ENCODE data around the gene MYZAP. TPM values are rescaled to one million over a fixed set of nuclear protein-coding genes. Genes with fewer than 3 reads are reported as not detected.

MYZAP gene, protein sequence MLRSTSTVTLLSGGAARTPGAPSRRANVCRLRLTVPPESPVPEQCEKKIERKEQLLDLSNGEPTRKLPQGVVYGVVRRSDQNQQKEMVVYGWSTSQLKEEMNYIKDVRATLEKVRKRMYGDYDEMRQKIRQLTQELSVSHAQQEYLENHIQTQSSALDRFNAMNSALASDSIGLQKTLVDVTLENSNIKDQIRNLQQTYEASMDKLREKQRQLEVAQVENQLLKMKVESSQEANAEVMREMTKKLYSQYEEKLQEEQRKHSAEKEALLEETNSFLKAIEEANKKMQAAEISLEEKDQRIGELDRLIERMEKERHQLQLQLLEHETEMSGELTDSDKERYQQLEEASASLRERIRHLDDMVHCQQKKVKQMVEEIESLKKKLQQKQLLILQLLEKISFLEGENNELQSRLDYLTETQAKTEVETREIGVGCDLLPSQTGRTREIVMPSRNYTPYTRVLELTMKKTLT
- 2.6 TPM for total RNA-seq

DNA sequence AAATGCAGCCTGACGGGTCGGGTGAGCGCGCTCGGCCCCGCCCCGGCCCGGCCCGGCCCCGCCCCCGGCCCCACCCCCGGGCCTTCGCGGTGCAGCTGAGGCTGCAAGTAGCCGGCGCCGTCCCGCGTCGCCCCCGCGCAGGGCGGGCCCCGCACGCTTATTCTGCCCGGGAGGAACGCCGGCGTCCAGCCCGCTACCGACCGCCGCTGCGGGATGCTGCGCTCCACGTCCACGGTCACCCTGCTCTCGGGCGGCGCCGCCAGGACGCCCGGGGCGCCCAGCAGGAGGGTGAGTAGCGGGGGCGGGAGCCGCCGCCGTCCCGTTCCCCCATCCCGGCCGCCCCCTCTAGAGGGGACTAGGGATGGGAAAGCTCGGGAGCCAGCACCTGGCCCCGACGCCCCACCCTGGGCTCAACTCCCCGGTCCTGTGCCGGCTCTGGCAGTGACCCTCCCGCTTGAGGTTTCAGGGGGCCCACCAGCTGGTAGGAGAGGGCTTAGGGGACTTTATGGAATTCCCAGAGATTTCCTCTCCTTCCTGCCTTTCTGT is at the start of gene MYZAP:
MYZAP (plus strand) TSS at position 83 of the 546 bp plus-strand sequence; CDS start at position 214, 131 bp downstream.
- Histone ChIP-seq H3K27me3 (ENCODE audit: control insufficient read depth in 3 of 3, insufficient read depth in 3 of 3, low read length in 3 of 3) (peaks cover 0 to 5% (median 0%) of the 10 kb centered on the region in 3 donors), H3K9me3 (ENCODE audit: control insufficient read depth in 3 of 3, low read length in 3 of 3) (no peaks in the 10 kb centered on the region), H3K4me3 (ENCODE audit: low read length in 3 of 3) (peak within 1 kb of the TSS; percentile 57 to 71 (median 69)), H3K4me1 (ENCODE audit: control insufficient read depth in 3 of 3, insufficient read depth in 3 of 3, low read length in 3 of 3) (peaks cover 20 to 42% (median 25%) of the 10 kb centered on the region in 3 donors), H3K27ac (ENCODE audit: low read depth, low read length) (no peak within 1 kb of the TSS), H3K36me3 (ENCODE audit: control insufficient read depth in 3 of 3, insufficient read depth in 3 of 3, low read length in 3 of 3) (no peaks in the 10 kb centered on the region), H3K9ac (ENCODE audit: low read depth in 1 of 3, low read length in 3 of 3) (peak within 1 kb of the TSS in 2 of 3 donors; percentile 50 to 58)

DNA sequence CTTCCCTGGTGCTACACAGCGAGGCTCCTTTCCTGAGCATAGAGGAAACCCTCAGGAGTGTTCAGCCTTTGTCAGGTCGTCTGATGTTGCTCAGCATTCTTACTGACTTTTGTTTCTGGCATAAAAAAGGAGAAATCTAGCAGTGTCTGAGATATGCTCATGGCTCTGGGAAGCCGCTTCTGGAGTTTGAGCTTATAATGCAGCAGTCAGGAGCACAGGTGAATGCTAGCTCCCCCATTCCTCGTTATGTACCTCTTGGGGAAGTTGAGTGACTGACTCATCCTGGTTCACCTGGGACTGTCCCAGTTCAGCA is 49.2 kb upstream of the MYZAP start:
- Histone ChIP-seq H3K9ac (ENCODE audit: low read depth in 1 of 3, low read length in 3 of 3) (no peak overlapping the region), H3K27ac (ENCODE audit: low read depth, low read length) (no peak overlapping the region), H3K4me1 (ENCODE audit: control insufficient read depth in 3 of 3, insufficient read depth in 3 of 3, low read length in 3 of 3) (no peaks in the 10 kb centered on the region), H3K9me3 (ENCODE audit: control insufficient read depth in 3 of 3, low read length in 3 of 3) (no peaks in the 10 kb centered on the region), H3K4me3 (ENCODE audit: low read length in 3 of 3) (no peak overlapping the region), H3K36me3 (ENCODE audit: control insufficient read depth in 3 of 3, insufficient read depth in 3 of 3, low read length in 3 of 3) (no peaks in the 10 kb centered on the region), H3K27me3 (ENCODE audit: control insufficient read depth in 3 of 3, insufficient read depth in 3 of 3, low read length in 3 of 3) (no peaks in the 10 kb centered on the region)

DNA sequence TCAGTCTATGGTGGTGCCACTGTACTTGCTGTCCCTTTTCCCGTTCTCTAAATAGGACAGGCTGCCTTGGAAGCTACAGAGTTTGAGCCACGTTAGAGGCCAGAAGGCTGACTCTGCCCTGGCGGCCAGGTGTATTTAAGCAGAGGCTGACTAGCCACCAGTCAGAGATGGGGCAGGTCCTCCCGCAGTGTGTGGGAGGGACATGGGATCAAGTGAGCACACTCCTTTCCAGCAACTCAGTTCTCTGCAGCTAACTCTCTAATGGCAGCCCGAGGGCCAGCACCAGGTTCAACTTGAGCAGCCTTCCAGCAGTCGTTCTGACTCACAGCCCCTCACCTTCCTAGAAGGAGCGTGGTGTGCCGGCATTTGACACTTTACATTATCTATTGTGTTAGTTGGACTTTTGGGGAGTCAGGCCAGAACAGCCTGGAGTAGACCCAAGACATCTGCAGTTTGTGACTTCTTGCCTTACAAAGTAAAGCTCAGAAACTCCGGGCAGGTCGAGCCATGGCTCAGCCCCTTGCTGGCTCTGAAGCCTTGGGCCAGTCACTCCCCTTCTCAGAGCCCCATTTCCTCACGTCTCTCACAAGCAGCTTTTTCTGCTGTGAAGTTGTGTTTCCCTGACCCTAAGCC is 46.7 kb upstream of the MYZAP start:
- H3K27ac ChIP-seq (ENCODE audit: low read depth, low read length) = no peak overlapping the region
- H3K4me3 ChIP-seq (ENCODE audit: low read length in 3 of 3) = no peak overlapping the region
- H3K36me3 ChIP-seq (ENCODE audit: control insufficient read depth in 3 of 3, insufficient read depth in 3 of 3, low read length in 3 of 3) = no peaks in the 10 kb centered on the region
- no peaks in the 10 kb centered on the region for H3K27me3 ChIP-seq (ENCODE audit: control insufficient read depth in 3 of 3, insufficient read depth in 3 of 3, low read length in 3 of 3)
- H3K9ac ChIP-seq (ENCODE audit: low read depth in 1 of 3, low read length in 3 of 3) = no peak overlapping the region
- peaks cover 5 to 12% (median 11%) of the 10 kb centered on the region in 3 donors for H3K4me1 ChIP-seq (ENCODE audit: control insufficient read depth in 3 of 3, insufficient read depth in 3 of 3, low read length in 3 of 3)
- H3K9me3 ChIP-seq (ENCODE audit: control insufficient read depth in 3 of 3, low read length in 3 of 3) = no peaks in the 10 kb centered on the region

GRCh38 chr15:57545995-57546394 is 45.7 kb upstream of the MYZAP start:
- Histone ChIP-seq H3K9me3 (ENCODE audit: control insufficient read depth in 3 of 3, low read length in 3 of 3) (no peaks in the 10 kb centered on the region), H3K4me3 (ENCODE audit: low read length in 3 of 3) (no peak overlapping the region), H3K4me1 (ENCODE audit: control insufficient read depth in 3 of 3, insufficient read depth in 3 of 3, low read length in 3 of 3) (peaks cover 9 to 16% (median 16%) of the 10 kb centered on the region in 3 donors), H3K36me3 (ENCODE audit: control insufficient read depth in 3 of 3, insufficient read depth in 3 of 3, low read length in 3 of 3) (no peaks in the 10 kb centered on the region), H3K27me3 (ENCODE audit: control insufficient read depth in 3 of 3, insufficient read depth in 3 of 3, low read length in 3 of 3) (no peaks in the 10 kb centered on the region), H3K9ac (ENCODE audit: low read depth in 1 of 3, low read length in 3 of 3) (no peak overlapping the region), H3K27ac (ENCODE audit: low read depth, low read length) (no peak overlapping the region)

DNA sequence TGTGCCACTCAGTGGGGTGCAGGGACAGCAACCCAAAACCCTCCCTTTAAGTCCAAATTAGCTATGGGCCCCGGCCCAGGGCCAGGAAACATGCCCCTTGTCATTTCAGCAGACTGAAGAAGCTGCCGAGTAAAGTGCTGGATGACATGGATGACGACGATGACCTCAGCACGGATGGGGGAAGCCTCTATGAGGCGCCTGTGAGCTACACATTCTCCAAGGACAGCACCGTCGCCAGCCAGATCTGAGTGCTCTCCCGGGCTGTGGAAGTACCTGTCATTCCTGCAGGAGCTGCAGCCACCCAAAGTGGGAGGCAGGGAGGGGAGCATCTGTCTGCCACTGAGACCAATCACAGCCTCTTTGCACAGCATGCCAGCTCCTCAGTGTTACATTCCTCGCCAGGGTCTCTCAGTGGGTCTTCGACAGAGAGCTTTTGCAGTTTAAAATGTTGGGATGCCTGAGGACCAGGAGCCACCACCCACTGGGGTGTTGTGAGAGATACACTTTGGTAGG is 44.4 kb upstream of the MYZAP start:
- Histone ChIP-seq H3K4me3 (ENCODE audit: low read length in 3 of 3) (no peak overlapping the region), H3K9me3 (ENCODE audit: control insufficient read depth in 3 of 3, low read length in 3 of 3) (no peaks in the 10 kb centered on the region), H3K4me1 (ENCODE audit: control insufficient read depth in 3 of 3, insufficient read depth in 3 of 3, low read length in 3 of 3) (peaks cover 12 to 21% (median 16%) of the 10 kb centered on the region in 3 donors), H3K27ac (ENCODE audit: low read depth, low read length) (no peak overlapping the region), H3K27me3 (ENCODE audit: control insufficient read depth in 3 of 3, insufficient read depth in 3 of 3, low read length in 3 of 3) (no peaks in the 10 kb centered on the region), H3K36me3 (ENCODE audit: control insufficient read depth in 3 of 3, insufficient read depth in 3 of 3, low read length in 3 of 3) (no peaks in the 10 kb centered on the region), H3K9ac (ENCODE audit: low read depth in 1 of 3, low read length in 3 of 3) (no peak overlapping the region)

DNA sequence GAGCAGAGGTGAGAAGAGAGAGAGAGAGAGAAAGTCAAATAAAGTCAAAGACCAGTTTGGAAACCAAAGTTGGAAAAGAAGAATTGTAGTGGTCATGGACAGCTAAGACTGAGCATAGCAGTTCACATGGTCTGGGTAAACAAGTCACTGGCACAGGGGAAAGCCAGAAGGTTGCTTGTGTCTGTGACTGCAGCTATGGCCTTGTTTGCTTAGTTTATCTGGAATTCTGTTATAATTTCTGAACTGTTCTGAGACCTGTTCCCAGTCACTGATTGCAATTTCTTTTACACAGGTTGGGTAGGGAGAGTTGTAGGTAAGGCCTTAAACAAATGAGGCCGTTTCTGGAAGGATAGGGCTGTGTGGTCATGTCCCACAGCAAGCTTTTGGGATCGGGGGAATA is 43.4 kb upstream of the MYZAP start:
- no peaks in the 10 kb centered on the region for H3K36me3 ChIP-seq (ENCODE audit: control insufficient read depth in 3 of 3, insufficient read depth in 3 of 3, low read length in 3 of 3)
- H3K4me1 ChIP-seq (ENCODE audit: control insufficient read depth in 3 of 3, insufficient read depth in 3 of 3, low read length in 3 of 3) = peaks cover 13 to 31% (median 16%) of the 10 kb centered on the region in 3 donors
- no peaks in the 10 kb centered on the region for H3K9me3 ChIP-seq (ENCODE audit: control insufficient read depth in 3 of 3, low read length in 3 of 3)
- H3K27me3 ChIP-seq (ENCODE audit: control insufficient read depth in 3 of 3, insufficient read depth in 3 of 3, low read length in 3 of 3) = no peaks in the 10 kb centered on the region
- no peak overlapping the region for H3K27ac ChIP-seq (ENCODE audit: low read depth, low read length)
- no peak overlapping the region for H3K4me3 ChIP-seq (ENCODE audit: low read length in 3 of 3)
- no peak overlapping the region for H3K9ac ChIP-seq (ENCODE audit: low read depth in 1 of 3, low read length in 3 of 3)

- no peaks in the 10 kb centered on the region for H3K36me3 ChIP-seq (ENCODE audit: control insufficient read depth in 3 of 3, insufficient read depth in 3 of 3, low read length in 3 of 3)
- no peak overlapping the region for H3K27ac ChIP-seq (ENCODE audit: low read depth, low read length)
- H3K4me3 ChIP-seq (ENCODE audit: low read length in 3 of 3) = no peak overlapping the region
- peaks cover 14 to 35% (median 16%) of the 10 kb centered on the region in 3 donors for H3K4me1 ChIP-seq (ENCODE audit: control insufficient read depth in 3 of 3, insufficient read depth in 3 of 3, low read length in 3 of 3)
- no peak overlapping the region for H3K9ac ChIP-seq (ENCODE audit: low read depth in 1 of 3, low read length in 3 of 3)
- no peaks in the 10 kb centered on the region for H3K27me3 ChIP-seq (ENCODE audit: control insufficient read depth in 3 of 3, insufficient read depth in 3 of 3, low read length in 3 of 3)
- H3K9me3 ChIP-seq (ENCODE audit: control insufficient read depth in 3 of 3, low read length in 3 of 3) = no peaks in the 10 kb centered on the region
These were observed 42.9 kb upstream of the MYZAP start for GRCh38 chr15:57548835-57549234.

DNA sequence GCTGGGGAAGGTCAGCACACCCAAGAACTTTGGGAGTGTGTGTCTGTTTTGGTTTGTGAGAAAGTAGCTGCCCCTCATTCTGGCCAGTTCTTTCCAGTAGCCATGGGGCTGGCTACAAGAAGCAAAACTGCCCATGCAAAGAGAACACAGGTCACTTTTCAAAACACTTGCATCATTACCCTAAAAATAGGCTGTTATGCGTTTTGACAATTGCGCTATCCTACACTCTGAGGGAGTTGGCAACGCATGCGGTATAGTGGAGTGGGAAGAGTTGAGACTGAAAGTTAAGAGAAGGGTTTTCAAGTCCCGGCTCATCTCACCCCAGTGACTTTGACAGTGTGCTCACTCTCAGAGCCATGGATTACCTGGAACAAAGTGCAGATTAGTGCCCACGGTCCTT is 41.8 kb upstream of the MYZAP start:
- H3K4me3 ChIP-seq (ENCODE audit: low read length in 3 of 3) = peak overlapping the region in 1 of 3 donors; percentile 24
- no peaks in the 10 kb centered on the region for H3K9me3 ChIP-seq (ENCODE audit: control insufficient read depth in 3 of 3, low read length in 3 of 3)
- H3K36me3 ChIP-seq (ENCODE audit: control insufficient read depth in 3 of 3, insufficient read depth in 3 of 3, low read length in 3 of 3) = no peaks in the 10 kb centered on the region
- H3K4me1 ChIP-seq (ENCODE audit: control insufficient read depth in 3 of 3, insufficient read depth in 3 of 3, low read length in 3 of 3) = peaks cover 14 to 43% (median 25%) of the 10 kb centered on the region in 3 donors
- peak overlapping the region; percentile 77 for H3K27ac ChIP-seq (ENCODE audit: low read depth, low read length)
- no peaks in the 10 kb centered on the region for H3K27me3 ChIP-seq (ENCODE audit: control insufficient read depth in 3 of 3, insufficient read depth in 3 of 3, low read length in 3 of 3)
- peak overlapping the region in 2 of 3 donors; percentile 8 to 27 for H3K9ac ChIP-seq (ENCODE audit: low read depth in 1 of 3, low read length in 3 of 3)

GRCh38 chr15:57550640-57551039 is 41.1 kb upstream of the MYZAP start:
- H3K27ac ChIP-seq (ENCODE audit: low read depth, low read length) = peak overlapping the region; percentile 77
- peaks cover 19 to 49% (median 30%) of the 10 kb centered on the region in 3 donors for H3K4me1 ChIP-seq (ENCODE audit: control insufficient read depth in 3 of 3, insufficient read depth in 3 of 3, low read length in 3 of 3)
- H3K9me3 ChIP-seq (ENCODE audit: control insufficient read depth in 3 of 3, low read length in 3 of 3) = no peaks in the 10 kb centered on the region
- H3K27me3 ChIP-seq (ENCODE audit: control insufficient read depth in 3 of 3, insufficient read depth in 3 of 3, low read length in 3 of 3) = no peaks in the 10 kb centered on the region
- H3K9ac ChIP-seq (ENCODE audit: low read depth in 1 of 3, low read length in 3 of 3) = no peak overlapping the region
- H3K4me3 ChIP-seq (ENCODE audit: low read length in 3 of 3) = peak overlapping the region in 1 of 3 donors; percentile 22
- H3K36me3 ChIP-seq (ENCODE audit: control insufficient read depth in 3 of 3, insufficient read depth in 3 of 3, low read length in 3 of 3) = no peaks in the 10 kb centered on the region

Data from skeletal muscle tissue (tissue), 4 donors.